ENCODE results near the gene HMGCS1.
A peak's percentile ranks its signal among the peaks of the same experiment; 100 is the strongest.

Gene HMGCS1

DNA sequence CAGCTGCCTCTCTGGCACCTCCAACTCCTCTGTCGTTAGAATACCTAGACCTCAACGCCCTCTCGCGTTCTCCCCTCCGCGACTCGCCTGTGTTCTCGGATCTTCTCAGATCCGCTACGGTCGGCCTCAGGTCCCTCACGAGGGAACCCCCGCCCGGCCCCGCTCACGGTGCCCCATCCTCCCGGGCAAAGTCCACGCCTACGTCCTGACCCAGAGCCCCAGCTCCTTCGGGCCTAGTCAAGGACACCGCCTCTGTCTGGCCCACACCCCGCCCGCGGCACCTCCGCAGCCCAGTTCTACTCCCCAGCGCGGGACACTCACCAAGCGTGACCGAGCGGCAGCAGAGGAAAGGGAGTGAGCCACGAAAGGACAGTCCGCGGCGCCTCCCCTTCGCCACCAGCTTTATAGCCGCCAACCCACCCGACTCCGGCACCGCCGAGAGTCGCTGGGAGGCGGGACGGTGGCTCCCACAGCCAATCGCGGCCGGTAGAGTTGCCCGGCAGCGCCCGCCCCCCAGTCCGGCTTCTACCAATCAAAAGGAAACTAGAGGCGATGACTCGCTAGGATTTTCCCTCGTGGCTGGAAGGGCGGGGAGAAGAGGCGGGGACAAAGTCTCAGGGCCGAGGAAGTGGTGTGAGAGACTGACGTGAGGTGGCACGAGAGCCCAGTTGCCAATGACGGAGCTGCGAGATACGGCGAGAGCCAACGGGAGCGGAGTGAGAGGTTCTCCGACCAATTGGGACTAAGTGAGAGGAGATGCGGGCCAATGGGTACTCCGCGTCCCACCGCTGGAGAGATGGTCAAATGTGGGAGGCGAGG is at the start of gene HMGCS1:
HMGCS1 (minus strand) TSS at position 378 of the 819 bp plus-strand sequence. CDS start 14,447 bp downstream, outside the sequence.
- peak; percentile 99 for DNase-seq (ENCODE audit: low read depth)
- TF ChIP-seq, protein P1, sequence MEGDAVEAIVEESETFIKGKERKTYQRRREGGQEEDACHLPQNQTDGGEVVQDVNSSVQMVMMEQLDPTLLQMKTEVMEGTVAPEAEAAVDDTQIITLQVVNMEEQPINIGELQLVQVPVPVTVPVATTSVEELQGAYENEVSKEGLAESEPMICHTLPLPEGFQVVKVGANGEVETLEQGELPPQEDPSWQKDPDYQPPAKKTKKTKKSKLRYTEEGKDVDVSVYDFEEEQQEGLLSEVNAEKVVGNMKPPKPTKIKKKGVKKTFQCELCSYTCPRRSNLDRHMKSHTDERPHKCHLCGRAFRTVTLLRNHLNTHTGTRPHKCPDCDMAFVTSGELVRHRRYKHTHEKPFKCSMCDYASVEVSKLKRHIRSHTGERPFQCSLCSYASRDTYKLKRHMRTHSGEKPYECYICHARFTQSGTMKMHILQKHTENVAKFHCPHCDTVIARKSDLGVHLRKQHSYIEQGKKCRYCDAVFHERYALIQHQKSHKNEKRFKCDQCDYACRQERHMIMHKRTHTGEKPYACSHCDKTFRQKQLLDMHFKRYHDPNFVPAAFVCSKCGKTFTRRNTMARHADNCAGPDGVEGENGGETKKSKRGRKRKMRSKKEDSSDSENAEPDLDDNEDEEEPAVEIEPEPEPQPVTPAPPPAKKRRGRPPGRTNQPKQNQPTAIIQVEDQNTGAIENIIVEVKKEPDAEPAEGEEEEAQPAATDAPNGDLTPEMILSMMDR (conservative IDR thresholded peaks at IDR 0.05; ENCODE audit: low read length): no peak; the same call in 1 of the 2 replicates
- H3K4me3 ChIP-seq (ENCODE audit: low read length): peak within 1 kb of the TSS; percentile 96

DNA sequence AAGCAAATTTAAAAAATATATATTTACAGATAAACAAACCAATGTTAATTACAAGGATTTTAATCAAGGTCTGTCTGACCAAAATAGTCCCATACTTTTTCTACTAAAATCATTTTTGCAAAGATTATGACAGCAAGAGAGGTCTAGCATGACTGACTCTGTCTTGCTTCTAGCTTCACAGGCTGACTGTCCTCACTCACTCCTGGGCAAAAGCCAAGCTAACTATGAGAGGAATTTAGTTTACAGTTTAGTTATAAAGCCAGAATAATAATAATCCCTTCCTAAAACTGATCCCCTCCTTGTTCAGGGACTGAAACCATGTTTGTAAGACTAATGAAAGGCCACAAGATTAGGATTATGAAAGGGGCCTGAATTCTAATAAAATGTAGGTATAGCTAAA is 45.5 kb upstream of the HMGCS1 start:
- DNase-seq (ENCODE audit: low read depth): no peak

DNA sequence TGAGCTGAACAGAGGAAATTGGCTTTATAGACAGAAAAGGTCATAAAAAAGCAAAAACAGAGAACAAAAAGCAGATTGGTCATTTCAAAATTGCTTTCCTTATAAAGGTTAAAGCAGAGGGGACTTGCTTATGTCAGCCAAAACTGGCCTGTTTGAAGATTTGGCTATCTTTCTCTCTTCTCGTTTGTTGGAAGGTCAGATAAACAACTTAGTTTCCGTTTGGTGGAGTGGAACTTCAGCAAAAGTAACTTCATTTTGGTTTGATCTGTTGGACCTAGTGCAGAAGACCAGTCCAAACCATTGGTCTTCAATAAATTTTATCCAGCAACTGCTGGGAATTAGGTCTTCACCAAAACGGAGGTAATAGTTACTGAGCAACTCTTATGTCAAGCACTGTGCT is 45.1 kb upstream of the HMGCS1 start:
- no peak overlapping the region for H3K4me3 ChIP-seq (ENCODE audit: low read length)
- no peak for DNase-seq (ENCODE audit: low read depth)
- TF ChIP-seq, protein P1 (conservative IDR thresholded peaks at IDR 0.05; ENCODE audit: low read length): no peak

More for the DNA sequence above, 45.5 kb upstream of the HMGCS1 start:
- TF ChIP-seq, protein P1 (conservative IDR thresholded peaks at IDR 0.05; ENCODE audit: low read length): no peak
- no peak overlapping the region for H3K4me3 ChIP-seq (ENCODE audit: low read length)

DNA sequence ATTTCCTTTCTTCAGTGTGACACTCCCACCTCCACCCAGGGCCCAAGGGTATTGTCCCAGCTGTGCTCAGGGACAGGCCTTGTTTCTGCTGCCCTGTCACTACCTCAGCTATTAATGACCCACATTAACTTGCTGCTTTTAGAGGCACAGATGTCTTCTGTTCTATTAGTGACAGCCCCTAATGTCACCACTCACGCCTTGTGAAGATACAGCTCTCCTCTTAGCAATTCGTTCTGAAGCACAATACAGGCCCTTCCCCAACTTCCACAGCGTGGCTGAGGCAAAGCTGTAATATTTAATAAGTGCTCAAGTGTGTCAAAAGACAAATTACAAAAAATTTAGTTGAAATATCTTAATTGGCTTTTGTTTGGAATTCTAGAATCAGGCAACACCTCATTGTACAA is 44.7 kb upstream of the HMGCS1 start:
- TF ChIP-seq, protein P1 (conservative IDR thresholded peaks at IDR 0.05; ENCODE audit: low read length): no peak
- no peak overlapping the region for H3K4me3 ChIP-seq (ENCODE audit: low read length)
- no peak for DNase-seq (ENCODE audit: low read depth)

DNA sequence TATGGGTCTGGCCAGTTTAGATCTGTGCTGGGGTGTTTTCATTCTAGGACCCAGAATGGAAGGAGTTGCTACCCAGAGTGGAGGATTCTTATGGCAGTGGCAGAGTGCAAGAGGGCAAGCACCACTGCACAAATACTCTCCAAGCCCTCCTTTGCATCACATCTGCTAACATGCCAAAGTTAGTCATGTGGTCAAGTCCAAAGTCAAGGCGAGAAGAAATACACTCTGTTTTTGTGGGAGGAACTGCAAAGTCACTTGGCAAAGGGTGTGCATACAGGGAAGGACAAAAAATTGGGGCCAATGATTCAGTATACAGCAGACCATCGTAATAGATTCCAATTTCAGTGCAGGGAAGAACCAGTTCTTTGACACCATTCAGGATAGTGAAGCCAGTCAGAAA is 43.9 kb upstream of the HMGCS1 start:
- TF ChIP-seq, protein P1 (conservative IDR thresholded peaks at IDR 0.05; ENCODE audit: low read length): no peak
- H3K4me3 ChIP-seq (ENCODE audit: low read length): no peak overlapping the region
- no peak for DNase-seq (ENCODE audit: low read depth)

DNA sequence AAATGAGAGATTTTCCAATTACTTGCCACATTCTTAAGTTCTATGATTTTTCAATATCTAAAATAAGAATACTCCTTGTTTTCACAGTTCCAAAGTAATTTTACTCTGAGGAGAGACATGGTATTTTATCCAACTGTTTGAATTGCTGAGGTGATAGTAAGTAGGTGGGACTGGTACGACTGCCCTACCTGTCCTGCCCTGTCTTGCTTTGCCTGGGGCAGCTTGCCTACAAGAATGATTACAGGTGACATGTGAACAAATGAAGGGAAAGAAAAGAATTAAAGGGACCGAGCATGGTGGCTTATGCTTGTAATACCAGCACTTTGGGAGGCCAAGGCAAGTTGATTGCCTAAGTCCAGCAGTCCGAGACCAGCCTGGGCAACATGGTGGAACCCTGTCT is 41.6 kb upstream of the HMGCS1 start:
- TF ChIP-seq, protein P1 (conservative IDR thresholded peaks at IDR 0.05; ENCODE audit: low read length): no peak
- H3K4me3 ChIP-seq (ENCODE audit: low read length): no peak overlapping the region
- DNase-seq (ENCODE audit: low read depth): no peak

DNA sequence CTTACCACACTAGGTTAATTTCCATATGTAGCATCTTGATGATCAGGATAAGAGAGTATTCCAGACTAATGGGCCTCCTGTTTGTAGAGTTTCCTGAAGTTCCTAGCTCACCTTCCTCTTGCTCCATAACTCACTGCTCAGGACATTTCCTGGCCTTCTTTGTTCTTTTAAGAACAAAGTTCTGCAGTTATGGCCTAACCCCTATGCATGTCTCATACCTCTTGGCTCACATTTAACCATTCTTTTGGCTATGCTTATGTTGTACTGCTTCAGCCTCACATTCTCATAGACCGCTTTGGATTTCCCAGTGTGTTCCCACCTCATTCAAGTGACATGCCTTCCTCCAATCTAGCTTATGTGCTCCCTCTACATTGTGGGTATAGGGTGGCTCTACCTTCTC is 40.5 kb upstream of the HMGCS1 start:
- TF ChIP-seq, protein P1 (conservative IDR thresholded peaks at IDR 0.05; ENCODE audit: low read length): no peak
- no peak for DNase-seq (ENCODE audit: low read depth)
- H3K4me3 ChIP-seq (ENCODE audit: low read length): no peak overlapping the region
